SK-N-SH (cell line): Measurements from ENCODE around the gene CDK4. TPM values are rescaled to one million over a fixed set of nuclear protein-coding genes. Genes with fewer than 3 reads are reported as not detected.

Experiments
- CTCF ChIA-PET: fragments of 300-600, 350-600 bp; formaldehyde crosslinking; extraction: SDS; loops from one replicate; lab custom pipeline; 2021; lab: Yijun Ruan, JAX
- POLR2A ChIA-PET: fragments of 350-600 bp; sonication (Branson Sonifier 250); formaldehyde crosslinking; extraction: SDS; loops from one replicate; lab custom pipeline; 2020; ENCODE audit warnings: antibody characterized with exemption, inconsistent platforms; lab: Yijun Ruan, JAX
- DNase-seq: peaks from one replicate; pipeline ENCODE4 v3.0.0; 2012
- H2AFZ ChIP-seq: fragments of 200-600 bp; sonication (generic); 2 replicates; pipeline ENCODE4 v1.8.1; 2016; ENCODE audit warnings: antibody characterized with exemption, mild to moderate bottlenecking, low read depth
- H3F3A ChIP-seq: fragments of 200-600 bp; sonication (generic); replicated peaks from 2 replicates; pipeline ENCODE3; 2016; ENCODE audit warnings: antibody characterized with exemption, mild to moderate bottlenecking; ENCODE audit not compliant: insufficient read depth
- H3K27ac ChIP-seq, 2 experiments: fragments of 200-500 bp in 1 of 2; fragments of 200-600 bp in 1 of 2; sonication (Bioruptor generic) in 1 of 2; sonication (generic), shearing (Covaris generic) in 1 of 2; 2 replicates each; pipeline versions ENCODE4 v1.5.1 to v1.6.1; 2014 to 2016; ENCODE audit warnings: low read depth in 2 of 2, inconsistent platforms in 1 of 2, low read length in 1 of 2, mild to moderate bottlenecking in 1 of 2, mixed read lengths in 1 of 2
- H3K27me3 ChIP-seq: fragments of 200-600 bp; sonication (generic), shearing (Covaris generic); 2 replicates; pipeline ENCODE4 v1.6.1; 2016; ENCODE audit warnings: mixed run types; ENCODE audit not compliant: insufficient read depth
- H3K36me3 ChIP-seq, 2 experiments: fragments of 200-500 bp in 1 of 2; fragments of 200-600 bp in 1 of 2; sonication (Bioruptor generic) in 1 of 2; sonication (generic) in 1 of 2; replicated peaks in 1 of 2; 2 replicates each; pipeline versions ENCODE3 to v1.5.1; 2014 to 2016; ENCODE audit warnings: low read length in 1 of 2, mild to moderate bottlenecking in 1 of 2; ENCODE audit not compliant: insufficient read depth in 2 of 2, control insufficient read depth in 1 of 2
- H3K4me1 ChIP-seq, 2 experiments: fragments of 200-500 bp in 1 of 2; fragments of 200-600 bp in 1 of 2; sonication (Bioruptor generic) in 1 of 2; sonication (generic), shearing (Covaris generic) in 1 of 2; 2 replicates each; pipeline versions ENCODE4 v1.5.1 to v1.6.1; 2014 to 2016; ENCODE audit warnings: low read depth in 1 of 2, low read length in 1 of 2, mixed run types in 1 of 2; ENCODE audit not compliant: insufficient read depth in 2 of 2, control insufficient read depth in 1 of 2
- H3K4me2 ChIP-seq: fragments of 200-600 bp; sonication (generic), shearing (Covaris generic); 2 replicates; pipeline ENCODE4 v1.6.1; 2017; ENCODE audit warnings: mixed run types
- H3K4me3 ChIP-seq, 2 experiments: fragments of 200-500 bp in 1 of 2; fragments of 200-600 bp in 1 of 2; sonication (Bioruptor generic) in 1 of 2; sonication (generic), shearing (Covaris generic) in 1 of 2; 2 replicates each; pipeline versions ENCODE4 v1.5.1 to v1.8.1; 2014 to 2016; ENCODE audit warnings: low read depth in 2 of 2, inconsistent platforms in 1 of 2, low read length in 1 of 2, mild to moderate bottlenecking in 1 of 2, mixed read lengths in 1 of 2, moderate library complexity in 1 of 2
- H3K79me2 ChIP-seq: fragments of 200-600 bp; sonication (generic); 2 replicates; pipeline ENCODE4 v1.8.1; 2017; ENCODE audit warnings: mild to moderate bottlenecking; ENCODE audit not compliant: insufficient read depth
- H3K9ac ChIP-seq: fragments of 200-600 bp; sonication (generic); 2 replicates; pipeline ENCODE4 v1.6.1; 2017; ENCODE audit warnings: mixed run types
- H3K9me2 ChIP-seq: fragments of 200-600 bp; sonication (generic); 2 replicates; pipeline ENCODE4 v1.6.1; 2017; ENCODE audit warnings: mixed run types
- H3K9me3 ChIP-seq: fragments of 200-600 bp; sonication (generic); 2 replicates; pipeline ENCODE4 v1.6.1; 2017; ENCODE audit warnings: mixed run types, mild to moderate bottlenecking, moderate library complexity
- H4K20me1 ChIP-seq: fragments of 200-600 bp; sonication (generic); 2 replicates; pipeline ENCODE4 v1.6.1; 2017; ENCODE audit warnings: mild to moderate bottlenecking, mixed run types; ENCODE audit not compliant: insufficient read depth
- CHD2 ChIP-seq: fragments of 150-350 bp; IDR thresholded peaks from 2 replicates; pipeline ENCODE4 v1.6.1; 2018; ENCODE audit warnings: low read length; ENCODE audit not compliant: partially characterized antibody
- FOXM1 ChIP-seq: IDR thresholded peaks from 2 replicates; pipeline ENCODE4 v1.4.0; 2012; ENCODE audit warnings: low read depth, mild to moderate bottlenecking
- GATA2 ChIP-seq: sonication (generic); formaldehyde crosslinking; IDR thresholded peaks from 2 replicates; pipeline ENCODE4 v1.5.0; 2020; ENCODE audit warnings: mild to moderate bottlenecking, missing genetic modification reagents
- MXI1 ChIP-seq: IDR thresholded peaks from 2 replicates; pipeline ENCODE4 v1.6.1; 2012; ENCODE audit warnings: mild to moderate bottlenecking, low read depth, low read length, improper control_type of control experiment
- POLR2AphosphoS5 ChIP-seq: IDR thresholded peaks from 2 replicates; pipeline ENCODE4 v1.6.1; 2012; ENCODE audit warnings: low read depth, low read length
- RAD21 ChIP-seq: IDR thresholded peaks from 2 replicates; pipeline ENCODE4 v1.6.1; 2012; ENCODE audit warnings: mild to moderate bottlenecking, low read length
- REST ChIP-seq: IDR thresholded peaks from 2 replicates; pipeline ENCODE4 v1.6.1; 2012; ENCODE audit warnings: mild to moderate bottlenecking, low read depth, low read length, moderate library complexity
- RFX5 ChIP-seq: IDR thresholded peaks from 2 replicates; pipeline ENCODE4 v1.6.1; 2012; ENCODE audit warnings: mild to moderate bottlenecking, improper control_type of control experiment, low read length
- RXRA ChIP-seq: IDR thresholded peaks from 2 replicates; pipeline ENCODE4 v1.4.0; 2012; ENCODE audit warnings: low read depth, mild to moderate bottlenecking, borderline replicate concordance
- SIN3A ChIP-seq: IDR thresholded peaks from 2 replicates; pipeline ENCODE4 v1.6.1; 2012; ENCODE audit warnings: low read depth, mild to moderate bottlenecking, low read length, moderate library complexity, borderline replicate concordance
- TEAD4 ChIP-seq: IDR thresholded peaks from 2 replicates; pipeline ENCODE4 v1.4.0; 2012; ENCODE audit warnings: mild to moderate bottlenecking, borderline replicate concordance; ENCODE audit not compliant: insufficient read depth
- USF2 ChIP-seq: fragments of 150-350 bp; IDR thresholded peaks from 2 replicates; pipeline ENCODE4 v1.6.1; 2017; ENCODE audit warnings: antibody characterized with exemption, low read length, low read depth, borderline replicate concordance
- WGBS: methylation state at CpG from one replicate; pipeline ENCODE4 v1.1.6; 2017; ENCODE audit warnings: low lambda C conversion rate; 5-methylcytosine and 5-hydroxymethylcytosine counted together
- polyA plus RNA-seq, 3 experiments: library from polyadenylated mRNA; depleted of rRNA; stranded (reverse); fragments of >200 nt; gene quantifications; 2 replicates each; pipeline ENCODE4 v1.2.3, GENCODE V29; 2012

CDK4 gene
- polyA plus RNA-seq, 1 of the 3 experiments (the other 2 are of a cell fraction): 324 TPM

- Histone ChIP-seq H3K36me3 (peaks cover 0 to 58% of the 10 kb centered on the region in 2 experiments), H3F3A (peaks cover 13% of the 10 kb centered on the region), H3K27ac (no peak overlapping the region), H3K79me2 (no peaks in the 10 kb centered on the region), H3K9ac (no peak overlapping the region), H3K9me3 (peaks cover 17% of the 10 kb centered on the region), H3K27me3 (no peaks in the 10 kb centered on the region), H3K4me2 (no peak overlapping the region), H2AFZ (no peak overlapping the region), H3K4me3 (no peak overlapping the region), H4K20me1 (no peaks in the 10 kb centered on the region), H3K4me1 (no peaks in the 10 kb centered on the region), H3K9me2 (no peaks in the 10 kb centered on the region)
- WGBS: 89% methylated on average over 3 of the region's 3 CpGs
- CTCF ChIA-PET: interaction anchor here (1.1 to 1.3 kb wide), 3 partner anchors 13 to 123 kb away, joined by 5 to 6 read pairs (median 5); partner anchors contain the start of gene OS9
- DNase-seq: no peak
- TF ChIP-seq MXI1: no peak
- TF ChIP-seq TEAD4: no peak
- TF ChIP-seq SIN3A: no peak
- TF ChIP-seq RAD21: no peak
- TF ChIP-seq RXRA: no peak
- POLR2A ChIA-PET: no interaction called here
Measured at GRCh38 chr12:57707250-57707649, 44.9 kb downstream of the CDK4 start.

- CTCF ChIA-PET: interaction anchor here (1.0 to 1.4 kb wide), 3 partner anchors 38 to 116 kb away, joined by 3 to 5 read pairs (median 3); partner anchors contain the start of gene AGAP2
- POLR2A ChIA-PET: no interaction called here
Measured at GRCh38 chr12:57700317-57700716, 51.8 kb downstream of the CDK4 start.

More at GRCh38 chr12:57700317-57700716, 51.8 kb downstream of the CDK4 start:
- H3K79me2 ChIP-seq: peaks cover 3% of the 10 kb centered on the region; the same call in 1 of the 2 replicates
- no peak for TF ChIP-seq RFX5
- TF ChIP-seq REST: no peak
- no peak for TF ChIP-seq CHD2
- no peak for TF ChIP-seq GATA2 (CRISPR knock-in tag)
- no peak for TF ChIP-seq POLR2AphosphoS5
- TF ChIP-seq USF2: no peak
- no peak for TF ChIP-seq FOXM1
- TF ChIP-seq, all 33 proteins: peak for 0
- no peak overlapping the region for H3K9ac ChIP-seq
- H3K4me2 ChIP-seq: no peak overlapping the region
- H3K27me3 ChIP-seq: no peaks in the 10 kb centered on the region
- no peak for DNase-seq
- no peak overlapping the region for H3K27ac ChIP-seq
- peaks cover 20 to 54% of the 10 kb centered on the region in 2 experiments for H3K36me3 ChIP-seq
- 95% methylated on average over 2 of the region's 2 CpGs for WGBS
- H3K9me3 ChIP-seq: peaks cover 10% of the 10 kb centered on the region
- no peaks in the 10 kb centered on the region for H3K9me2 ChIP-seq
- H2AFZ ChIP-seq: no peak overlapping the region
- no peaks in the 10 kb centered on the region for H3K4me1 ChIP-seq
- H3F3A ChIP-seq: no peaks in the 10 kb centered on the region
- no peak overlapping the region for H3K4me3 ChIP-seq
- H4K20me1 ChIP-seq: no peaks in the 10 kb centered on the region
